Smooth muscle cell (in vitro differentiated cells): ENCODE data around the gene RAB40A. TPM values are rescaled to one million over a fixed set of nuclear protein-coding genes. Genes with fewer than 3 reads are reported as not detected.
"Not testable (repeated sequence)": the region's sequence is repeated elsewhere in the genome, so short reads cannot be mapped to it uniquely, and the experiment has no call there.

ENCODE experiments used
- DNase-seq: peaks from one replicate; lab custom pipeline; 2025; ENCODE audit not compliant: unreplicated experiment; lab: John Stamatoyannopoulos, UW
- H2AFZ ChIP-seq: fragments of 200-600 bp; sonication (generic); 2 replicates; pipeline ENCODE4 v1.6.0; 2016; ENCODE audit warnings: antibody characterized with exemption, low read depth, mild to moderate bottlenecking
- H3F3A ChIP-seq: fragments of 200-600 bp; sonication (generic); 2 replicates; pipeline ENCODE4 v1.6.0; 2017; ENCODE audit warnings: antibody characterized with exemption, low read depth
- H3K27ac ChIP-seq: fragments of 200-600 bp; sonication (generic); 2 replicates; pipeline ENCODE4 v1.5.1; 2016; ENCODE audit warnings: low read depth, mild to moderate bottlenecking
- H3K27me3 ChIP-seq: fragments of 200-600 bp; sonication (generic); 2 replicates; pipeline ENCODE4 v1.6.1; 2016; ENCODE audit warnings: low read depth, mild to moderate bottlenecking
- H3K36me3 ChIP-seq: fragments of 200-600 bp; sonication (generic); 2 replicates; pipeline ENCODE4 v1.5.1; 2016; ENCODE audit warnings: low read depth
- H3K4me1 ChIP-seq: fragments of 200-600 bp; sonication (generic); 2 replicates; pipeline ENCODE4 v1.5.1; 2016; ENCODE audit warnings: low read depth
- H3K4me2 ChIP-seq: fragments of 200-600 bp; sonication (generic); 2 replicates; pipeline ENCODE4 v1.6.0; 2016; ENCODE audit warnings: mild to moderate bottlenecking
- H3K4me3 ChIP-seq: fragments of 200-600 bp; sonication (generic); 2 replicates; pipeline ENCODE4 v1.5.1; 2016; ENCODE audit warnings: mild to moderate bottlenecking
- H3K79me2 ChIP-seq: fragments of 200-600 bp; sonication (generic); 2 replicates; pipeline ENCODE4 v1.6.0; 2016; ENCODE audit warnings: low read depth, mild to moderate bottlenecking
- H3K9ac ChIP-seq: fragments of 200-600 bp; sonication (generic); 2 replicates; pipeline ENCODE4 v1.6.0; 2016; ENCODE audit warnings: low read depth
- H3K9me3 ChIP-seq: fragments of 200-600 bp; sonication (generic); replicated peaks from 2 replicates; pipeline ENCODE4 v1.5.1; 2016; ENCODE audit warnings: low read depth
- H4K20me1 ChIP-seq: fragments of 200-600 bp; sonication (generic); 2 replicates; pipeline ENCODE4 v1.6.0; 2016; ENCODE audit warnings: low read depth
- WGBS: methylation state at CpG from one replicate; pipeline ENCODE4 v1.1.7; 2016; ENCODE audit warnings: low lambda C conversion rate; 5-methylcytosine and 5-hydroxymethylcytosine counted together
- polyA plus RNA-seq: library from polyadenylated mRNA; unstranded; fragments of >200 nt; fragmentation: Nextera tagmentation; extraction: Ambion mirVana; gene quantifications from 2 replicates; pipeline ENCODE4 v1.2.1, GENCODE V29; 2016
- total RNA-seq: library from RNA; depleted of rRNA; stranded (reverse); fragments of >200 nt; gene quantifications from 2 replicates; pipeline ENCODE4 v1.2.3, GENCODE V29; 2014
- TF ChIP-seq, protein P1 (sequence below): fragments of 200-600 bp; sonication (generic); IDR thresholded peaks from 2 replicates; pipeline ENCODE4 v1.5.1; 2017; ENCODE audit warnings: borderline replicate concordance, mild to moderate bottlenecking, antibody characterized with exemption; ENCODE audit not compliant: insufficient read depth, poor library complexity, severe bottlenecking

The RAB40A gene
- total and polyA plus RNA-seq, 2 experiments from 2014 or later = 0.13 to 0.63 TPM

DNA sequence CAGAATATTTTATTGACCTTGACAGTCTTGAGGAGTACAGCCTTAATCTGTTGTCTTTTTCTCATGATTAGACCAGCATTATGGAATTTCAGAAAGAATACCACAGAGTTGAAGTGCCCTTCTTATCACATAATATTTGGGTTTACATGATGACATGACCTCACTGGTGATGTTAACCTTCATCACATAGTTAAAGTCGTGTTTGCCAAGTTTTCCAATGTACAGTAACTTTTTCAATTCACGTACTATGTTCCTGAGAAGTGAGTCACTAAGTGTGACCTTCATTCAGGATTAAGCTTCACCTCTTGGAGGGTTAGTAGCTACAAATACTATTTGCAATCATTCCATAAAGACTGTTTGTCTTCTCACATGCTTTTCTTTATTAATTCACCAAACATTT lies 52.1 kb downstream of the RAB40A start:
- Histone ChIP-seq H3K9ac (no peak overlapping the region), H3K4me1 (no peaks in the 10 kb centered on the region), H3K4me2 (no peak overlapping the region), H4K20me1 (no peaks in the 10 kb centered on the region), H3F3A (no peaks in the 10 kb centered on the region), H3K79me2 (no peaks in the 10 kb centered on the region), H2AFZ (no peak overlapping the region), H3K27ac (no peak overlapping the region), H3K36me3 (no peaks in the 10 kb centered on the region), H3K9me3 (no peaks in the 10 kb centered on the region), H3K27me3 (no peaks in the 10 kb centered on the region), H3K4me3 (no peak overlapping the region)
- WGBS = 59% methylated on average over 2 of the region's 2 CpGs
- DNase-seq = no peak
- TF ChIP-seq, protein P1, sequence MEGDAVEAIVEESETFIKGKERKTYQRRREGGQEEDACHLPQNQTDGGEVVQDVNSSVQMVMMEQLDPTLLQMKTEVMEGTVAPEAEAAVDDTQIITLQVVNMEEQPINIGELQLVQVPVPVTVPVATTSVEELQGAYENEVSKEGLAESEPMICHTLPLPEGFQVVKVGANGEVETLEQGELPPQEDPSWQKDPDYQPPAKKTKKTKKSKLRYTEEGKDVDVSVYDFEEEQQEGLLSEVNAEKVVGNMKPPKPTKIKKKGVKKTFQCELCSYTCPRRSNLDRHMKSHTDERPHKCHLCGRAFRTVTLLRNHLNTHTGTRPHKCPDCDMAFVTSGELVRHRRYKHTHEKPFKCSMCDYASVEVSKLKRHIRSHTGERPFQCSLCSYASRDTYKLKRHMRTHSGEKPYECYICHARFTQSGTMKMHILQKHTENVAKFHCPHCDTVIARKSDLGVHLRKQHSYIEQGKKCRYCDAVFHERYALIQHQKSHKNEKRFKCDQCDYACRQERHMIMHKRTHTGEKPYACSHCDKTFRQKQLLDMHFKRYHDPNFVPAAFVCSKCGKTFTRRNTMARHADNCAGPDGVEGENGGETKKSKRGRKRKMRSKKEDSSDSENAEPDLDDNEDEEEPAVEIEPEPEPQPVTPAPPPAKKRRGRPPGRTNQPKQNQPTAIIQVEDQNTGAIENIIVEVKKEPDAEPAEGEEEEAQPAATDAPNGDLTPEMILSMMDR = no peak

DNA sequence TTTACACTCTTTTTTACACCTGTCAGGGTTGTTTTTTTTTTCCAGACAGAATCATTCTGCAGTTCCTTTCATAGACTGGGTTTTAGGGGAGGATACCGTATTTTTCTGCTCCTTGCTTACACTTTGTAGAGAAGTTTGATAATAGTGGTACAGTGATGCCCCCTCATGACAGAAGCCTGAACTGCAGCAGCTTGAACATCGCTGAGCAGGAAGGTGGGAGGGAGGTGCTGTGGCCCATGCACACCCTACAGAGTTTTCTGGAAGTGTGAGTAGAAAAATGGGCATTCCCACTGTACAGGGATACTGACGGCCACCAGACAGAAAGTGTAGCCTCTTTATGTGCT lies 54.5 kb downstream of the RAB40A start:
- TF ChIP-seq, protein P1 = peak; percentile 67
- Histone ChIP-seq H3K27me3 (no peaks in the 10 kb centered on the region), H3K4me3 (peak overlapping the region; percentile 30), H3K36me3 (no peaks in the 10 kb centered on the region), H3F3A (no peaks in the 10 kb centered on the region), H3K9ac (no peak overlapping the region), H3K79me2 (no peaks in the 10 kb centered on the region), H3K4me1 (no peaks in the 10 kb centered on the region), H3K9me3 (no peaks in the 10 kb centered on the region), H2AFZ (no peak overlapping the region), H3K27ac (no peak overlapping the region), H3K4me2 (peak overlapping the region; percentile 69), H4K20me1 (no peaks in the 10 kb centered on the region)
- WGBS = 7% methylated on average over 3 of the region's 3 CpGs
- peak; percentile 5 for DNase-seq

DNA sequence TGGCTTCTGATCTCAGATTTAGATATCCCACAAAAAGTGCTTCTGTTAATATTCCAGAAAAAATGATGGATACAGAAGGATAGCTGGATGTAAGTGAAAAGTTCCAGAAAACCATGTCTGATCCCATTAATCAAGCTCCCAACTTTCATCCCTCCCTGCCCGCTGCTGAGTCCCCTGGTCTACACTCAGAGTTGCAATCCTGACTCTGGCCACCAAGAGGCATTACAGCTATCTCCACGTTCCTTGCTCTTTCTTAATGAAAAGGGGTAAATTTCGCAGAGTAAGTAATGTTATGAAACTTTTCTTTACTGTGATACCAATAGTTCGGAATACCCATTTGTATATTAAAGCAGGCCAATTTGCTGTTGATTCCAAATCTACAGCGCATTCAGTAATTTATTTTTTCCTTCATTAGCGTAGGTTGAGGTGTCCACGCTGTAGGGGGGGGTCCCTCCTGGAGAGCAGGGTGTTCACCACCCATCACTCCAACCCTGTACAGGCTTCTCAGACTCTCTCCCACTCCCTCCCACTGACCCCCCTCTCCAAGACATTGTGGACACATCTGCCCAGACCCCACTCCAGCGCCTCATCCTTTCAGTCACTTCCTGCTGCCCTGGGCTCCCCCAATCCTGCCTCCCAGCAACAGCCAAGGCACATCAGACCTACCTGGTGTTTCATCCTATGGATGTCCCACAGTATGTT lies 55.1 kb downstream of the RAB40A start:
- no peaks in the 10 kb centered on the region for H4K20me1 ChIP-seq
- peak overlapping the region; percentile 69 for H3K4me2 ChIP-seq
- no peaks in the 10 kb centered on the region for H3F3A ChIP-seq
- H3K27ac ChIP-seq = no peak overlapping the region
- no peak overlapping the region for H2AFZ ChIP-seq
- 53% methylated on average over 8 of the region's 8 CpGs for WGBS
- TF ChIP-seq, protein P1 = peak; percentile 22
- H3K79me2 ChIP-seq = no peaks in the 10 kb centered on the region
- no peaks in the 10 kb centered on the region for H3K4me1 ChIP-seq
- peak overlapping the region; percentile 30 for H3K4me3 ChIP-seq
- no peaks in the 10 kb centered on the region for H3K36me3 ChIP-seq
- H3K9ac ChIP-seq = no peak overlapping the region
- no peak for DNase-seq
- H3K9me3 ChIP-seq = no peaks in the 10 kb centered on the region
- H3K27me3 ChIP-seq = no peaks in the 10 kb centered on the region

DNA sequence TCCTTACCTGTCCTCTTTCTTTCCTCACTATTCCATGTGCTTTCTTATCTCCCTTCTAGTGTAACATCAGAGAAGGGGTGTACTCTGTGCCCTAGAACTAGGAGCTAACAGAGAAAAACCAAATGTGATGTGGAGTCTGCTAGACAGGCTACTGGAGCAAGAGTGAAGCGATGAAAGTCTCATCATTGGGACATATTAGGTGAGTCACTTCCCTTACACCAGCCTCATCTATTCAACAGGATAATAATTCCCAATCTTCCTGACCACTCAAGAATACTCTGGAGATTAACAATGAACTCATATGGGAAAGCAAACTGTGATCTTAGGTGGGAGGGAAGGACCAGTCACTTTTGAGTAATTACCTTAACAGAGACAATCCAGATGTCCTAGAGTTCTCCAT lies 58.1 kb downstream of the RAB40A start:
- no peaks in the 10 kb centered on the region for H3F3A ChIP-seq
- DNase-seq = no peak
- H3K27ac ChIP-seq = no peak overlapping the region
- no peaks in the 10 kb centered on the region for H3K79me2 ChIP-seq
- H3K4me1 ChIP-seq = no peaks in the 10 kb centered on the region
- no peaks in the 10 kb centered on the region for H3K9me3 ChIP-seq
- 91% methylated on average over 1 of the region's 1 CpG for WGBS
- no peak overlapping the region for H3K4me2 ChIP-seq
- H3K4me3 ChIP-seq = no peak overlapping the region
- H3K36me3 ChIP-seq = no peaks in the 10 kb centered on the region
- no peak overlapping the region for H3K9ac ChIP-seq
- no peak overlapping the region for H2AFZ ChIP-seq
- H3K27me3 ChIP-seq = no peaks in the 10 kb centered on the region
- TF ChIP-seq, protein P1 = no peak
- H4K20me1 ChIP-seq = no peaks in the 10 kb centered on the region

DNA sequence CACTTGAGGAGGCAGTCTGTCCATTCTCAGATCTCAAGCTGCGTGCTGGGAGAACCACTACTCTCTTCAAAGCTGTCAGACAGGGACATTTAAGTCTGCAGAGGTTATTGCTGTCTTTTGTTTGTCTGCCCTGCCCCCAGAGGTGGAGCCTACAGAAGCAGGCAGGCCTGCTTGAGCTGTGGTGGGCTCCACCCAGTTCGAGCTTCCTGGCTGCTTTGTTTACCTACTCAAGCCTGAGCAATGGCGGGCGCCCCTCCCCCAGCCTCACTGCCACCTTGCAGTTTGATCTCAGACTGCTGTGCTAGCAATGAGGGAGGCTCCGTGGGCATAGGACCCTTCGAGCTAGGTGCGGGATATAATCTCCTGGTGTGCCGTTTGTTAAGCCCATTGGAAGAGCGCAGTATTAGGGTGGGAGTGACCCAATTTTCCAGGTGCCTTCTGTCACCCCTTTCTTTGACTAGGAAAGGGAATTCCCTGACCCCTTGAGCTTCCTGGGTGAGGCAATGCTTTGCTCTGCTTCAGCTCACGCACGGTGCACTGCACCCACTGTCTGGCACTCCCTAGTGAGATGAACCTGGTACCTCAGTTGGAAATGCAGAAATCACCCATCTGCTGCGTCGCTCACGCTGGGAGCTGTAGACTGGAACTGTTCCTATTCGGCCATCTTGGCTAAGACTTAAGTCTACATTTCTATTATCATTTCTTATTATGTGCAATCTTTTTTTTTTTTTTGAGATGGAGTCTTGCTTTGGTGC lies 59.1 kb downstream of the RAB40A start:
- not testable (repeated sequence) for H2AFZ ChIP-seq, H3F3A ChIP-seq, H3K27me3 ChIP-seq, H3K9me3 ChIP-seq, H3K4me3 ChIP-seq, H3K79me2 ChIP-seq, H3K27ac ChIP-seq, H3K36me3 ChIP-seq, H3K4me1 ChIP-seq, H3K4me2 ChIP-seq, H4K20me1 ChIP-seq, DNase-seq, H3K9ac ChIP-seq
- 90% methylated on average over 15 of the region's 15 CpGs for WGBS
